ENCODE data around the gene SESN1.

DNA sequence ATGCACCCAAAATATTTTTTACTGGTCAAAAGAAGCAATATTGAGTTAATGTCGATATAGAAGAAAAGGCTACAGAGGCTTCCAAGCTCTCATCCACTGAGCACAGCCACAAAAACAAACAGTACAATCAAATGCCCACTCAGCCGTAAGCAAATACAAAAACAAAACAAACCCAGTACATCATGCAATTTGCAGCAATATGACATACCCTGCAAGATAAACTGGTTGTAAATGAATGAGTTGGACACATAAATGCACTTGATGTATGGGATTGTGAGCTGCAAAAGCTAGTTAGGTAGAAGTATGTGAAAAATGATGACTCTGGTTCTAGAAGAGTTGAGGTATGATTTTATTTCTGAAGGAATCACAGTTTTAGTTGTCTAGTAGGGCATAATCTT, 83.9 kb downstream of the SESN1 start:
- TF ChIP-seq, protein P1, sequence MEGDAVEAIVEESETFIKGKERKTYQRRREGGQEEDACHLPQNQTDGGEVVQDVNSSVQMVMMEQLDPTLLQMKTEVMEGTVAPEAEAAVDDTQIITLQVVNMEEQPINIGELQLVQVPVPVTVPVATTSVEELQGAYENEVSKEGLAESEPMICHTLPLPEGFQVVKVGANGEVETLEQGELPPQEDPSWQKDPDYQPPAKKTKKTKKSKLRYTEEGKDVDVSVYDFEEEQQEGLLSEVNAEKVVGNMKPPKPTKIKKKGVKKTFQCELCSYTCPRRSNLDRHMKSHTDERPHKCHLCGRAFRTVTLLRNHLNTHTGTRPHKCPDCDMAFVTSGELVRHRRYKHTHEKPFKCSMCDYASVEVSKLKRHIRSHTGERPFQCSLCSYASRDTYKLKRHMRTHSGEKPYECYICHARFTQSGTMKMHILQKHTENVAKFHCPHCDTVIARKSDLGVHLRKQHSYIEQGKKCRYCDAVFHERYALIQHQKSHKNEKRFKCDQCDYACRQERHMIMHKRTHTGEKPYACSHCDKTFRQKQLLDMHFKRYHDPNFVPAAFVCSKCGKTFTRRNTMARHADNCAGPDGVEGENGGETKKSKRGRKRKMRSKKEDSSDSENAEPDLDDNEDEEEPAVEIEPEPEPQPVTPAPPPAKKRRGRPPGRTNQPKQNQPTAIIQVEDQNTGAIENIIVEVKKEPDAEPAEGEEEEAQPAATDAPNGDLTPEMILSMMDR (IDR thresholded peaks at IDR 0.05 in 8 of 11, conservative IDR thresholded peaks at IDR 0.05 in 3 of 11), result no peak
- no peak for TF ChIP-seq POLR2A (IDR thresholded peaks at IDR 0.05)
